ENCODE measurements around the gene EEF1A2.

DNA sequence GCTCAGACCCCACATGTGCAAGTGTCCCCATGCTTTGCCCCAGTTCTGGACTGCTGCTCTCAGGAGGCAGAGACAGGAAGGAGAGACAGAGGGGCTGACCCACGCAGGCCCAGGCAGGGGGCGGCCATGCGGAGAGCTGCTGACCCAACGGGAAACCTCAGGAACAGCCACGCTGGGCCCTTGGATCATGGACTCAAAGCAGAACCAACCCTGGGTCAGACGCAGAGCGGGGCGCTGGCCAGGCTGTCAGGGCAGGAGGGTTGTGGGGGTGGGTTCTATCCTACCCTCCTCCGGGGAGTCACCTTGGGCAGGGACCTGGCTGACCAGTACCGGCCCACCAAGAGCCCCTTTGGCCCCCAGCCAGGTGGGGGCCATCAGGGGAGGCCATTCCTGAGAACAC, 28.5 kb downstream of the EEF1A2 start:
- TF ChIP-seq, protein P1, sequence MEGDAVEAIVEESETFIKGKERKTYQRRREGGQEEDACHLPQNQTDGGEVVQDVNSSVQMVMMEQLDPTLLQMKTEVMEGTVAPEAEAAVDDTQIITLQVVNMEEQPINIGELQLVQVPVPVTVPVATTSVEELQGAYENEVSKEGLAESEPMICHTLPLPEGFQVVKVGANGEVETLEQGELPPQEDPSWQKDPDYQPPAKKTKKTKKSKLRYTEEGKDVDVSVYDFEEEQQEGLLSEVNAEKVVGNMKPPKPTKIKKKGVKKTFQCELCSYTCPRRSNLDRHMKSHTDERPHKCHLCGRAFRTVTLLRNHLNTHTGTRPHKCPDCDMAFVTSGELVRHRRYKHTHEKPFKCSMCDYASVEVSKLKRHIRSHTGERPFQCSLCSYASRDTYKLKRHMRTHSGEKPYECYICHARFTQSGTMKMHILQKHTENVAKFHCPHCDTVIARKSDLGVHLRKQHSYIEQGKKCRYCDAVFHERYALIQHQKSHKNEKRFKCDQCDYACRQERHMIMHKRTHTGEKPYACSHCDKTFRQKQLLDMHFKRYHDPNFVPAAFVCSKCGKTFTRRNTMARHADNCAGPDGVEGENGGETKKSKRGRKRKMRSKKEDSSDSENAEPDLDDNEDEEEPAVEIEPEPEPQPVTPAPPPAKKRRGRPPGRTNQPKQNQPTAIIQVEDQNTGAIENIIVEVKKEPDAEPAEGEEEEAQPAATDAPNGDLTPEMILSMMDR (conservative IDR thresholded peaks at IDR 0.05) = no peak
- TF ChIP-seq EZH2 (IDR thresholded peaks at IDR 0.05; ENCODE audit: low read depth) = no peak

All from PC-9 (cell line).